ENCODE results near the gene NDC1.

The NDC1 gene

DNA sequence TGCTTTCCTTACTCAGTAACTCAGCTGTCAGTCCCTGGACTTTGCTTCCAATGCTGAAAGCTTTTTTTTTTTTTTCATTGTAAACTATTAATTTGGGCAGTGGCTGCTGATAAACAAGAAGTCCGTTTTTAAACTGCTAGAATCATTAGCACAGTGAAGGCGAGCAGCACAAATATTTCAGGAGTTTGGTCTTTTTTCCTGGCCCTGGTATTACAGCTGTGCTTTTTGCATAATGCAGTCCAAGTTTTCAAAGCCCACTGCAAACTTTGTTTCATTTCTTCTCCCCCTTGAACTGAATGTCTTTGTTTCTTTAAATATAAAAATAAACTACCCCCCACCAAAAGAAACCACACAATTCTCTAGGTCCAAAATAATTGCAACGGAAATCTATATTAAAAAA, 105.7 kb downstream of the NDC1 start:
- TF ChIP-seq, protein P1, sequence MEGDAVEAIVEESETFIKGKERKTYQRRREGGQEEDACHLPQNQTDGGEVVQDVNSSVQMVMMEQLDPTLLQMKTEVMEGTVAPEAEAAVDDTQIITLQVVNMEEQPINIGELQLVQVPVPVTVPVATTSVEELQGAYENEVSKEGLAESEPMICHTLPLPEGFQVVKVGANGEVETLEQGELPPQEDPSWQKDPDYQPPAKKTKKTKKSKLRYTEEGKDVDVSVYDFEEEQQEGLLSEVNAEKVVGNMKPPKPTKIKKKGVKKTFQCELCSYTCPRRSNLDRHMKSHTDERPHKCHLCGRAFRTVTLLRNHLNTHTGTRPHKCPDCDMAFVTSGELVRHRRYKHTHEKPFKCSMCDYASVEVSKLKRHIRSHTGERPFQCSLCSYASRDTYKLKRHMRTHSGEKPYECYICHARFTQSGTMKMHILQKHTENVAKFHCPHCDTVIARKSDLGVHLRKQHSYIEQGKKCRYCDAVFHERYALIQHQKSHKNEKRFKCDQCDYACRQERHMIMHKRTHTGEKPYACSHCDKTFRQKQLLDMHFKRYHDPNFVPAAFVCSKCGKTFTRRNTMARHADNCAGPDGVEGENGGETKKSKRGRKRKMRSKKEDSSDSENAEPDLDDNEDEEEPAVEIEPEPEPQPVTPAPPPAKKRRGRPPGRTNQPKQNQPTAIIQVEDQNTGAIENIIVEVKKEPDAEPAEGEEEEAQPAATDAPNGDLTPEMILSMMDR (IDR thresholded peaks at IDR 0.05; ENCODE audit: low read depth, low read length) = no peak
- H3K4me3 ChIP-seq (ENCODE audit: low read depth, low read length) = 0 out of 2 replicates have a peak overlapping the region, but pooled peaks have one; percentile 0

GRCh38 chr1:53731779-53732305, 106.3 kb downstream of the NDC1 start:
- TF ChIP-seq, protein P1 (IDR thresholded peaks at IDR 0.05; ENCODE audit: low read depth, low read length) = no peak
- H3K4me3 ChIP-seq (ENCODE audit: low read depth, low read length) = 0 out of 2 replicates have a peak overlapping the region, but pooled peaks have one; percentile 0

- TF ChIP-seq, protein P1 (IDR thresholded peaks at IDR 0.05; ENCODE audit: low read depth, low read length) = no peak
- no peak overlapping the region for H3K4me3 ChIP-seq (ENCODE audit: low read depth, low read length)
Observed at GRCh38 chr1:53731043-53731600, 107.0 kb downstream of the NDC1 start.

DNA sequence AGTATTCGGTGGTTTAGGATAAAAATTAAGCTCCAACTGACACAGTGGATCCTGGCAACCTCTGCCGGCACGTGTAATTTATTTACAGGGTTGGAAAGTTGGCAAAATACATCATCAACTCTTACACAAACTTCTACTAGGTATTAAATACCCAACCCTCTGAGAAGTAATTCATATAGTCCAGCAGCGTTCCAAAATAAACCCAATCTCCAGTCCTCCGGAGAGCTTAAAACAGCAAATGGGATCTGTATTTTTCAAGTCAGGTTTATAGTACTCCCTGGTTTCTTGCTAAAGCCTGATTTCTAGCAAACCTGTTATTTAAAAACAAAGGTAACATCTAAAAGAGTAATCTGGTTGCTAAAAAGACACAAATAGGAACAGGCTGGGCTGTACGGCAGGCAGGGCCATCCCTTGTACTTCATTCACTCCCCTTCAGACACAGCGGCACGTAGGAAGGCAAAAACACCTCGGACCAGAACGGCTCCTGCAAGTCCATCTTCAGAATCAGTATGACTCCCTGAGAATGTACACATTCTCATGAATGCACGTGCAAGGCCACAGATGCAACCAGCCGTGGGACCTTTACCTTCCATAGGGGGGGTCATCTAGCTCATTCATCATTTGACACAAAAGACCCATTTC, 107.8 kb downstream of the NDC1 start:
- TF ChIP-seq, protein P1 (IDR thresholded peaks at IDR 0.05; ENCODE audit: low read depth, low read length) = no peak
- no peak overlapping the region for H3K4me3 ChIP-seq (ENCODE audit: low read depth, low read length)

DNA sequence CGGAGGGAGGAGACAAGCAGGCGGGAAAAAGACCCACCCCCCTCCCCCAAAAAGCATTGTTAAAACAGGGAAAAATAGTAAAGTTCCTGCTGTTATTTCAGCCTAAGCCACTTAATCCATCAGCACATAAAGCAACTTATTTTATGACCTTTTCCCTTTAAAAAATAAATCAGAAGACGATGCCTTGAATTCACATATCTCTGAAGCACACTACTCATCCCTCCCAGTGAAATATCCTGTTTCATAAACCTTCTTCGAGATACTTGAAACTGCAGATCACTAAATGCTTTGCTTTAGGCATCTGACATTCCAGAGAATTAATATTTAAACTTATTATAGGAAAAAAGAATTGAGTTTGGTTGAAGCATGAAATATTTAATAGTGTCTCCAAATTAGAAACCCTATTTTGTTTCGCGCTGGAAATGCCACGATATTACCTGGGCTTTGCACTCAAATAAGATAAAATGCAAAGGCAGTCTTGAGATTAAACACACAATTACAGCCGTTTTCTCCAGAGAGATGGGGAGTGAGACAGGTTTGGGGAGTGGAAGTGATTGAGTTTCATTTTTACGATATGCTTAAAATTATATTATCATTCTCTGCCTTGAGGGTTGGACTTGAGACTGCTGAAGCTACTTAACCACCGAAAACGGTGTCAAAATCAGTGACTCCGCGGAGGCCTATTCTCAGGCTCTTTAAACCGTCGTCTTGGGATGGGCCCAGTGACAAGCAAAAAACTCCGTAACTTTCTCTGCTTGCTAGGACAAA, 108.5 kb downstream of the NDC1 start:
- TF ChIP-seq, protein P1 (IDR thresholded peaks at IDR 0.05; ENCODE audit: low read depth, low read length) = no peak
- H3K4me3 ChIP-seq (ENCODE audit: low read depth, low read length) = no peak overlapping the region

DNA sequence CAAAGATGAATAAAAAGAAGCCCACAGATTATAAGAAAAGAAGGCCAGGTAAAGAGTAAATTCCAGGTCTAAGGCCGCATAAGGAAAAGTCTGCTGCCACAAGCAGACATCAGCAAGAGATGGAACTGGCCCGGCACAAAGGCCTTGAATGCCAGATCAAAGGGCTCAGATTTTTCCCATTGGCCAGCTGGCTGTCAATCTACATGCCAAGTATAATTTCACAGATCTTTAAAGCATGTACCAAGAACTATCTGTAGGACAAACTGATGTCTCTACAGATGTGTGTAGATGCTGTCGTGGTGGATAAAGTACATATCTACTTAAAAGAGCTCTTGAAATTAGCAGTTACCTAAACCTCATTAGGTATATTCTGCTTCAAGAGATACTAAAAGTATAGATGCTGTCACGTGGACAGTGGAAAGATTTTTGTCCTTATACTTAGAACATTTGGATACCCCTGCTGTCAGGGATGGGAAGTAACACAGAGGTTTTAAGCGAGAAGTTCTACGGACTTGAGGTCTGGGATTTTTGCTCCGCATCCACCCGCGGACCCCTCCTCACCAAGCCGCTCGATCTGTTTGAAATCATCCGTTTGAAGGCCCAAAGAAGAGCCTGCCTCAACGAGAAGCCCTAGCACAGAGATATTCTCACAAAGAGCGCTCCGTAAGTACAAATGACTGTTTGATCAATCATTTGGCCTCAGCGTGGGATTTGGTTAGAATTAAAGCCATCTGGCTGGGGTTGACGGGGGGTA, 109.2 kb downstream of the NDC1 start:
- no peak overlapping the region for H3K4me3 ChIP-seq (ENCODE audit: low read depth, low read length)
- TF ChIP-seq, protein P1 (IDR thresholded peaks at IDR 0.05; ENCODE audit: low read depth, low read length) = no peak
